Measurements from ENCODE around the gene MID2. TPM values are rescaled to one million over a fixed set of nuclear protein-coding genes. Genes with fewer than 3 reads are reported as not detected.
"Not testable (repeated sequence)": the region's sequence is repeated elsewhere in the genome, so short reads cannot be mapped to it uniquely, and the experiment has no call there.

MID2 gene
- total RNA-seq, 1 donor from 2014 or later = 9.4 TPM

GRCh38 chrX:107935664-107936433, 110.2 kb downstream of the MID2 start:
- no peak overlapping the region for H3K27ac Mint-ChIP-seq
- H3K36me3 Mint-ChIP-seq = no peaks in the 10 kb centered on the region
- H3K9me3 Mint-ChIP-seq = peaks cover 25% of the 10 kb centered on the region
- H3K4me1 Mint-ChIP-seq = peaks cover 4% of the 10 kb centered on the region
- no peak for DNase-seq (ENCODE audit: low spot score in 2 of 2, unreplicated experiment in 2 of 2)
- peak overlapping the region; percentile 65 for H3K4me3 Mint-ChIP-seq
- no peak for TF ChIP-seq CTCF (IDR thresholded peaks at IDR 0.05; ENCODE audit: unreplicated experiment)
- peaks cover 25% of the 10 kb centered on the region for H3K27me3 Mint-ChIP-seq (ENCODE audit: low read depth)

- H3K36me3 Mint-ChIP-seq = no peaks in the 10 kb centered on the region
- peaks cover 4% of the 10 kb centered on the region for H3K4me1 Mint-ChIP-seq
- no peak for TF ChIP-seq CTCF (IDR thresholded peaks at IDR 0.05; ENCODE audit: unreplicated experiment)
- peak overlapping the region; percentile 65 for H3K4me3 Mint-ChIP-seq
- peaks cover 25% of the 10 kb centered on the region for H3K9me3 Mint-ChIP-seq
- H3K27me3 Mint-ChIP-seq (ENCODE audit: low read depth) = peaks cover 25% of the 10 kb centered on the region
- no peak for DNase-seq (ENCODE audit: low spot score in 2 of 2, unreplicated experiment in 2 of 2)
- no peak overlapping the region for H3K27ac Mint-ChIP-seq
Measured at GRCh38 chrX:107936434-107936730, 110.7 kb downstream of the MID2 start.

- peaks cover 18% of the 10 kb centered on the region for H3K9me3 Mint-ChIP-seq
- no peak overlapping the region for H3K27ac Mint-ChIP-seq
- H3K27me3 Mint-ChIP-seq (ENCODE audit: low read depth) = peaks cover 22% of the 10 kb centered on the region
- H3K36me3 Mint-ChIP-seq = no peaks in the 10 kb centered on the region
- no peak for TF ChIP-seq CTCF (IDR thresholded peaks at IDR 0.05; ENCODE audit: unreplicated experiment)
- H3K4me1 Mint-ChIP-seq = peaks cover 4% of the 10 kb centered on the region
- DNase-seq (ENCODE audit: low spot score in 2 of 2, unreplicated experiment in 2 of 2) = no peak
- no peak overlapping the region for H3K4me3 Mint-ChIP-seq
Measured at GRCh38 chrX:107940095-107940494, 114.4 kb downstream of the MID2 start.

GRCh38 chrX:107955337-107955736, 129.7 kb downstream of the MID2 start:
- not testable (repeated sequence) for H3K36me3 Mint-ChIP-seq; H3K4me3 Mint-ChIP-seq; H3K27ac Mint-ChIP-seq; DNase-seq (ENCODE audit: low spot score in 2 of 2, unreplicated experiment in 2 of 2); H3K4me1 Mint-ChIP-seq; H3K27me3 Mint-ChIP-seq (ENCODE audit: low read depth)
- H3K9me3 Mint-ChIP-seq = peaks cover 38% of the 10 kb centered on the region

GRCh38 chrX:107968623-107969022, 143.0 kb downstream of the MID2 start:
- H3K27ac Mint-ChIP-seq = no peak overlapping the region
- no peaks in the 10 kb centered on the region for H3K4me1 Mint-ChIP-seq
- no peaks in the 10 kb centered on the region for H3K27me3 Mint-ChIP-seq (ENCODE audit: low read depth)
- no peaks in the 10 kb centered on the region for H3K36me3 Mint-ChIP-seq
- TF ChIP-seq CTCF (IDR thresholded peaks at IDR 0.05; ENCODE audit: unreplicated experiment) = no peak
- H3K9me3 Mint-ChIP-seq = peaks cover 31% of the 10 kb centered on the region
- no peak overlapping the region for H3K4me3 Mint-ChIP-seq
- no peak for DNase-seq (ENCODE audit: low spot score in 2 of 2, unreplicated experiment in 2 of 2)

GRCh38 chrX:107970073-107970472, 144.4 kb downstream of the MID2 start:
- Mint-ChIP-seq H3K9me3 (peaks cover 23% of the 10 kb centered on the region), H3K4me3 (no peak overlapping the region), H3K27ac (no peak overlapping the region), H3K27me3 (ENCODE audit: low read depth) (no peaks in the 10 kb centered on the region), H3K36me3 (no peaks in the 10 kb centered on the region), H3K4me1 (no peaks in the 10 kb centered on the region)
- no peak for DNase-seq (ENCODE audit: low spot score in 2 of 2, unreplicated experiment in 2 of 2)
- no peak for TF ChIP-seq CTCF (IDR thresholded peaks at IDR 0.05; ENCODE audit: unreplicated experiment)
